GM19025 (cell line): ENCODE data around the gene AIFM2.

Source experiments
- ATAC-seq: cut with Tn5 transposase; IDR thresholded peaks from one replicate; pipeline ENCODE4 v1.9.1; 2021; ENCODE audit warnings: mild to moderate bottlenecking, low read depth, moderate library complexity; ENCODE audit not compliant: unreplicated experiment

Gene AIFM2

GRCh38 chr10:70146489-70147258 is 14.0 kb upstream of the AIFM2 start, which contains the start of gene TYSND1:
TSS of gene TYSND1 (minus strand) at chr10:70146700. CDS start at chr10:70146586, 114 bp downstream.
- peak; percentile 88 for ATAC-seq

DNA sequence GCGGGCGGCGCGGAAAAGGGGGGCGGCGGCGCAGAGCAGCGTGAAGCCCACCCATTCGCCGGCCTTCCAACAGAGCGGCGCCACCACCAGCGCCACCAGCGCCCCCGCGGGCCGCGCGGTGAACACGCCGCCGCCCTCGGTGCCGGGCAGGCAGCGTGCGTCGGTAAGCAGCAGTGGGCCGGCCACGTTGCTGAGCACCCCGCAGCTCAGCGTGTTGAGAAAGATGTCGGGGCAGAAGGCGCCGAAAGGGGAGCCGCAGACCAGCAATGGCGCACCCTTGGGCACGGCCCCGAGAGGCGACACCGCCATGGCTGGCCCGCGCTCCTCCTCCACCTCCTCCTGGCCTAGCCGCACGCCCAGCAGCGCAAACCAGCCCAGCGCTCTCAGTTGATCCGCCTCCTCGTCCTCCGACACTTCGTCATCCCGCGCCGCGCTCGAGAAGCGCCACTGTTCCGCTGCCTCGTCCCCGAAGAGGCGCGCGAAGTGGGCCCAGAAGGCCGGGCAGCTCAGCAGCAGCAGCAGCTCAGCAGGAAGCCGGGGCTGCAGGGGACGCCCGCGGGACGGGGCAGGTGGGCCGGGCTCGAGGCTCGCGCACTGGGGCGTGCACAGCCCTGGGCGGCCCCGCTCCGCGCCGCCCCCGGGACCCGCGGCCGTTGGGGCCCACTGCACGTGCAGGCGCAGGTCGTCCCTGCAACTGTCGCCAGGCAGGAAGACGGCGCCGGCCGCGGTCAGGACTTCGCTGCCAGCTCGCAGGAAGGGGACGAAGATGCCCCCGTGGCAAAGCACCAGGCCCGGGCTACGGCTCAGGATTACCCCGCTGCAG is 13.3 kb upstream of the AIFM2 start:
- ATAC-seq, result peak; percentile 49

DNA sequence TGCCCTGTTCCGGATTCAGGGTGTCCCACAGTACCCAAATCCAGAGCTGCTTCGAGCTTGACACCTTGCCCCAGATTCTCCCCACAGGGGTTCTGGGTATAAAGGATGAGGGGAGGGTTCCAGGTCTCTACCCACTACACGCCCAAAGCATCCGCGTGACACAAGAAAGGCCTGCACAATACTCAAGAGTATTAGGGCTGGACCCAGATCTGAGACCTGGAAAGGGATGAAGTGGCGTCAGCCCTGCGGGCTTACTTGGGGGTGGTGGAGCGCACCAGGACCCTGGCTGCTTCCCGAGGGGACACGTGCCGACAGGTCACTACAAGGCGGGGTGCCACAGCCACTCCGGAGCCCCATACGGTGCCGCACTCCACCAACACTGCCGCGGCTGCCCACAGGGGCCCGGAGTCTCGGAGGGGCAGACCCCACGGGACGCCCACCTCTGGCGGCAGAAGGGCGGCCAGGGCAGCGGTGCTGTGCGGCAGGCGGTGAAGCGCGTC is 12.6 kb upstream of the AIFM2 start:
- ATAC-seq, result peak; percentile 7

GRCh38 chr10:70144372-70145110 is 11.9 kb upstream of the AIFM2 start:
- ATAC-seq, result no peak

- ATAC-seq, result no peak
Measured at GRCh38 chr10:70142555-70142954, 9.9 kb upstream of the AIFM2 start.

DNA sequence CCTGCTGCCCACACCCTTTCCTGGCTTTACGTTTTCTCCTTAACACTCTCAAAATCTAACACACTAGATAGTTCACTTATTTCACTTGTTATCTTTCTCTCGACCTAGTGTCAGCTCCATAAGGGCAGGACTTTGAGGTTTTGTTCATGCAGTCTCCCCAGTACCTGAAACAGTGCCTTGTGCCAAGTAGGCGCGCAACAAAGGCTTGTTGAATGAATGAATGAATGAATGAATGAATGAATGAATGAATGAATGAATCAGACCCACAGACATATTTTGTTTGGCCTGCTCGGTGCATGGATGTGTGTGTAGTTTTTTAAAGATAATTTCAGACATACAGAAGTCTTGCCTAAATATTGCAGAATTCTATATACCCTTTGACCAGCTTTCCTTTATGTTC is 7.7 kb upstream of the AIFM2 start:
- ATAC-seq, result no peak

GRCh38 chr10:70139997-70140250 is 7.3 kb upstream of the AIFM2 start:
- no peak for ATAC-seq

DNA sequence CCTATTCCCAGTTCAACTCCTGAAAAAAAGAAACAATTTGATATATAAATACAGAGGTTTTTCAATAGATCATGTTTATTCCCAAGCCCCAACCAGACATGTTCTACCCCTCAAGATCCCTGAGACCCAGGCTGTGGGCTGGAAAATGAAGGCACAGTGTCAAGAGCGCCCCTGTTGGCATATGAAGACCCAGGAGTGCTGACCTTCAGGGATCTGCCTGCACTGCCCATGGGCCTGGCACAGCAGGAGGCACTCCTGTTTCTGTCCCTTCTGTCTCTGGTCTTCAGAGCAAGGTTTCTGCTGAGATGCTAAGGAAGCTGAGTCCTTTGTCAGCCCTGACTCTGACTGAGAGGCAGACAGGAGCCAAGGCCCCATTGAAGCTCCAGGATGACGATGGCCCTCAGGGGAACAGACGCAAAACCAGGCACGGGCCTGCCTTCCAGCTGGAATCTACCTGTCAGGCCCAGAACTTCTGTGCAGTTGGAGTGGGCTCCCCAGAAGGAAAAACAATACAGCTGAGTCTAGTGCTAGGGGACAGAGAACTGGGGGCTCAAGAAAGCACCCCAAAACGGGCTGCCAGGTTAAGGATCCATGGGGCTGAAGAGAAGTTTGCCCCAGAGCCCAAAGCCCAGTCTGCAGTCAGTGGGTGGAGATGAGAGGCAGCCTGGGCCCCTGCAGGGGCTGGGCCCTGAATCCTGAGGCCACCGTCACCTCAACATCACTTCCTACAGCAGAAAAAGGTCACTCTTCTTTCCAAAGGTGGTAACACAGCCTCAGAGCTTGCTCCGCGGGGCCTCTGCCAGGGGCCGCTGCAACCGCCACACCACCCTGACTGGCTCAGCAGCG is 6.7 kb upstream of the AIFM2 start:
- no peak for ATAC-seq

DNA sequence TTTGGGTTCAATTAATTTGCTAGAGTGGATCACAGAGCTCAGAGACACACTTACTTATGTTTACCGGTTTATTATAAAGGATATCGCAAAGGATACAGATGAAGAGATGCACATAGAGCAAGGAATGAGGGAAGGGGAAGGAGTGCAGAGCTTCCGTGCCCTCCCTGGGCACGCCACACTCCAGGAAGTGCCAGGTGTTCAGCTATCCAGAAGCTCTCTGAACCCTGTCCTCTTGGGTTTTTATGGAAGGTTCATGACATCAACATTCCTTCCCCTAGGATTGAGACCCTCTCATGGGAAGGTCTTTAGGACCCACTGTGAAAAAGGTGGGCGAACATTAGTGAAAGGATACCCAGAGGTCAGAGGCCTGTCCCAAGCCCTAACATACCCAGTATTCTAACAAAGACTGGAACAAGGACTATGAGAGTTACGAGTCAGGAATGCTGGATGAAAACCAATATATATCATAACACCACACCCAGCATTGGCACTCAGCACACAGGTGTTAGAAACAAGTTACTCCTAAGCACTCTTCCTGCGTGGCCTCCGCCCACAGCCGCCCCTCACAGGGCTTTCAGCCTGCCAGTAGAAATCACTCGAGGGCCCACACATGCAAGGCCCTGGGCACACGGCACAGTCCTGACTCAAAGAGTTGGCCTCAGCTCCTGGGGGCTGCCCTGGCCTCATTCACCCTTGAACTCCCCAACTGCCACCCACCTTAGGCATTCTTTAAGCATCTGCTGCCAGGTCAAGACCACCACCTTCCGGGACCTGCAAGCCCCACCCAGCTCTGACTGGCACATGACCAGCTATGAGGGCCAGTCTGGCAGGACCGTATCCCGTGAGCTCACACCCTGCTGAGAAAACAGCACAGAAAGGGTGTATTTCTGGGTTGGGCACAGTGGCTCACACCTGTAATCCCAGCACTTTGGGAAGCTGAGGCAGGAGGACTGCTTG is 5.6 kb upstream of the AIFM2 start:
- ATAC-seq, result no peak

DNA sequence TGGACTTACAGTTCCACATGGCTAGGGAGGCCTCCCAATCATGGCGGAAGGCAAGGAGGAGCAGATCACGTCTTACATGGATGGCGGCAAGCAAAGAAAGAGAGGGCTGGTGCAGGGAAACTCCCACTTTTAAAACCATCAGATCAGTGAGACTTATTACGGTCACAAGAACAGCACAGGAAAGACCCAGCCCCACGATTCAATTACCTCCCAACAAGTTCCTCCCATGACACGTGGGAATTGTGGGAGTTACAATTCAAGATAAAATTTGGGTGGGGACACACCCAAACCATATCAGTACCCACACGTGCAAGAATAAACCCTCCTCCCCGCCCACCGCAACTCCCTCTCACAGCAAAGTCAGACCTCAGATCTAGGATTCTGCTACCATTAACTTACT is 4.5 kb upstream of the AIFM2 start:
- ATAC-seq, result no peak

GRCh38 chr10:70135684-70136083 is 3.1 kb upstream of the AIFM2 start:
- no peak for ATAC-seq

DNA sequence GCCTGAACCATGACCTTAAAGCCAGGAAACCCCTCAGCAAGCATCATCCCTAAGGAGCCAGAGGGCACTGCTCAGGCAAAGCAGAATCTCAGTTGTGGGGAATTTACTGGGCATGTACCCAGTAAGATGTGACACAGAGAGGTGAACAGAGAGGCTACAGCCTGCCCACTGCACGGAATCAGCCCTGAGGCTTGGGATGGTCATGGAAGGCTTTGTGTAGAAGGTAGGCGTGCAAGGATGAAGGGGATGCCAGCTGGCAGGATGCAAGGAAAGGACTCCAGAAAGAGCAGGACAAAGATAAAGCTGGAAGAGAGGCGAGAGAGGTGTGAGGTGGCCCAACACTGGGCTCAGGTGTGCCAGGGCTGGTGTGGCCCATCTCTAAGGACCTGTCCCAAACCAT is 2.4 kb upstream of the AIFM2 start:
- no peak for ATAC-seq

DNA sequence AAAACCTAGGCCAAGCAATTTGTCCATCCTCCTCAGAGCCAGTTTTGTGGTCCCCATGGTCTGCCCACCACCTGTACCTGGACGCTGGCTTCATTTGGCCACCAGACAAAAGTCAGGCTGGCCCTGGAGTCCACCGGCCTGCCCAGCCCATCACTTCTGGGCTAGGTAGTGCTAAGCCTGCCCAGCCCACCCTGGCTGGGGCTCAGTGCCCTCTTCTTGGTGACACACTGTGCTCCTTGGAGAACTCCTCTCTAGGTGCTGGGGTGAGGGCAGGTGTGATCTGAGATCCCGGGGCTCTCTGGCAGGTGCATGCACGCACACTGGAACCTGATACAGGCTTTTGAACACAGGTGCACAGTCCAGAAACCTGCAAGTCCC is 1.1 kb downstream of the AIFM2 start:
- ATAC-seq, result no peak

- ATAC-seq, result no peak
Measured at GRCh38 chr10:70130878-70131559, 1.6 kb downstream of the AIFM2 start.

DNA sequence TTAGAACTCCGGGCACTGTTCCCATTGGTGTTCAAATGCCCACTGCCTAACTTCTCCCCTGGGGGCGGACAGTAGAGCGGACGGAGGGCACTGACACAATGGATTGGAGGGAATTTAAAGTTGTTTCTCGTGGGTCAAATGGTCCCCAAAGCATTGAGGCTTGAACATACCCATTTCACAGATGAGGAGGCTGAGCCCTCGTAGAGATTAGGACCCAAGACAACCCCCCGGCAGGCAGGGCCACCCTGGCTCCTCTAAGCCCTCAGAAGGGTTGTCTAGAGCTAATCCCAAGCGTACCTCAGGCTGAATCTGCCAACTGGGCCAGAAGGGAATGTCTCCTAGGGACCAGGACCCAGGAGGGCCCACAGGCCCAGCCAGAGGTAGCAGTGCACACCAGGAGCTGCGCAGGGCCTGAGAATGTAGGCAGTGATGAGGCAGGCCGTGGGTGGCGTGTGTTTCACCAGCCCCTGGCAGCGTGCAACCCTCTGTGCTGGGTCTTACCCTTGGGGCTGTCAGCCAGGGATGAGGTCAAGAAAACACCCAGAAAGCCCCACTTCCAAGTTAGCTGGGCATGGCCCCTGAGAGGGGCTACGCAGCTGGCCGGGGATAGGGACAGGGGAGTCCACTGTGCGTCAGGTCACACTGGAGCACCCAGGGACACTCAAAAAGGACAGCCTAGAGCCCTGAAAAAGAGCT is 5.8 kb downstream of the AIFM2 start:
- no peak for ATAC-seq

- ATAC-seq, result no peak
Measured at GRCh38 chr10:70125918-70126552, 6.6 kb downstream of the AIFM2 start.

DNA sequence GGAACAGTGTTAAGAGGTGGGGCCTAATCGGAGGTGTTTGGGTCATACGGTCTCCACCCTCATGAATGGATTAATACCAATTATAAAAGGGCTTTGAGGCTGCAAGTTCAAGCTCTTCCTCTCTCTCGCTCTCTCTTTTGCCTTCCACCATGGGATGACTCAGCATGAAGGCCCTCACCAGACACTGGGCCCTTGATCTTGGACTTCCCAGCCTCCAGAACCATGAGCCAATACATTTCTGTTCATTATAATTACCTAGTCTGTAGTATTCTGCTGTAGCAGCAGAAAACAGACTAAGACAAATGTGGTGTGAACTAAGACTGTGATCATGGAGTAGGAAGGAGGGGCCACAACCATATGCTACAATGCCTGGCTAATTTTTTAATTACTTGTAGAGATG is 7.7 kb downstream of the AIFM2 start:
- no peak for ATAC-seq

DNA sequence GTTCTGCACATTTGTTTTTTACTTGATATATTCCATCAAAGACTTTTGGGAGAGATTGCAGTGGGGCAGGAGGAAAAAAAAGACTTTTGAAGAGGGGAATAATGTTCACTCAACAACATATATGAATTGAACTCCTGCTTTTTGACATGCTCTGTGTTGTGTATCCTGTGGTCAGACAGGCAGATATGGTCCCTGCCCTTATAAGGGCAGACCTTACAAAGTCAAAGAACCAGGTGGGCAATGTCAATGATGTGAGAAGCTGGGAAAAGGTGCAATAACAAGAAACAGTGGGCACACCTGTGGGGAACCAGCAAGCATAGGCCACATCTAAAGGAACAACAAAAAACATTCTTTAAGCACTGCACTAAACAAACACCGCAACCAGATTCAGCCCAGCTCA is 8.2 kb downstream of the AIFM2 start:
- no peak for ATAC-seq
